ENCODE results near the gene PCLO. TPM values are rescaled to one million over a fixed set of nuclear protein-coding genes. Genes with fewer than 3 reads are reported as not detected.

The PCLO gene
- total RNA-seq, 2 experiments from 2014 or later, result 0.35 to 1.4 TPM

- Histone ChIP-seq H3K9me3 (ENCODE audit: low read length) (no peaks in the 10 kb centered on the region), H3K27ac (ENCODE audit: low read depth, low read length, poor library complexity, severe bottlenecking) (no peak overlapping the region), H3K79me2 (ENCODE audit: insufficient read depth, low read depth, low read length) (no peaks in the 10 kb centered on the region), H3K4me3 (ENCODE audit: low read depth, low read length, poor library complexity, severe bottlenecking) (no peak overlapping the region), H4K20me1 (ENCODE audit: insufficient read depth, low read length) (no peaks in the 10 kb centered on the region), H2AFZ (ENCODE audit: low read length) (no peak overlapping the region), H3K4me1 (ENCODE audit: insufficient read depth, low read length, poor library complexity, severe bottlenecking) (no peaks in the 10 kb centered on the region), H3K9me2 (ENCODE audit: insufficient read depth, low read length) (no peaks in the 10 kb centered on the region), H3K4me2 (ENCODE audit: low read length) (no peak overlapping the region), H3K36me3 (ENCODE audit: insufficient read depth, low read length) (no peaks in the 10 kb centered on the region)
- ChIA-PET POLR2A (no interaction called here), CTCF (ENCODE audit: unreplicated experiment) (no interaction called here)
- BruUV-seq (replicated peaks), result no TSS peak
- no peak for TF ChIP-seq EZH2phosphoT487 (IDR thresholded peaks at IDR 0.05; ENCODE audit: borderline replicate concordance, low read depth, low read length)
- no peak for TF ChIP-seq CTCF (conservative IDR thresholded peaks at IDR 0.05; ENCODE audit: low read length)
- no peak for DNase-seq (ENCODE audit: low spot score)
- intact Hi-C loops (cut with micrococcal nuclease; ENCODE audit: unreplicated experiment), result no loop called here
Observed at GRCh38 chr7:83149466-83149865, 13.2 kb downstream of the PCLO start.

DNA sequence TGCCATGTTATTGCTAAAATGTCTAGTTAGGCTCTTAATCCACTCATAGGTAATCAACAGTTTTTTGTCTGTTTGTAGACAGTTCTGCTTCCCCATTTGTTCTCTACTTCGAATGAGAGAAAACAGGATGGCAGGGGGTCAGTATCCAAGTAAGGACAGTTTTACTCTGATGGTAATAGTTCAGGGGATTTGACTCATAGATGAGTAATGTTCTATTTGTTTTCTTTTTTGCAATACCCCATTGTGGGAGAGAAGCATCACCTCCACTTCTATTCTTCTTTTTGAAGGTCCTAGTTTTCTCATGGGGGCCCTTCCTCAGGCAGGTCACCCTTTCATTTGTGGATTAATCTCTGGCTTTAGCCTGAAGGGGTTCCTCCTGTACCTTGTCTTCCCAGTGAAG is 13.9 kb downstream of the PCLO start:
- ChIA-PET POLR2A (no interaction called here), CTCF (ENCODE audit: unreplicated experiment) (no interaction called here)

GRCh38 chr7:83143107-83143506 is 19.6 kb downstream of the PCLO start:
- TF ChIP-seq CTCF (conservative IDR thresholded peaks at IDR 0.05; ENCODE audit: low read length), result no peak
- TF ChIP-seq EZH2phosphoT487 (IDR thresholded peaks at IDR 0.05; ENCODE audit: borderline replicate concordance, low read depth, low read length), result no peak
- Histone ChIP-seq H3K4me2 (ENCODE audit: low read length) (no peak overlapping the region), H3K4me1 (ENCODE audit: insufficient read depth, low read length, poor library complexity, severe bottlenecking) (no peaks in the 10 kb centered on the region), H3K79me2 (ENCODE audit: insufficient read depth, low read depth, low read length) (no peaks in the 10 kb centered on the region), H3K36me3 (ENCODE audit: insufficient read depth, low read length) (no peaks in the 10 kb centered on the region), H2AFZ (ENCODE audit: low read length) (no peak overlapping the region), H3K4me3 (ENCODE audit: low read depth, low read length, poor library complexity, severe bottlenecking) (no peak overlapping the region), H4K20me1 (ENCODE audit: insufficient read depth, low read length) (no peaks in the 10 kb centered on the region), H3K9me3 (ENCODE audit: low read length) (no peaks in the 10 kb centered on the region), H3K27ac (ENCODE audit: low read depth, low read length, poor library complexity, severe bottlenecking) (no peak overlapping the region), H3K9me2 (ENCODE audit: insufficient read depth, low read length) (no peaks in the 10 kb centered on the region)
- intact Hi-C loops (cut with micrococcal nuclease; ENCODE audit: unreplicated experiment), result no loop called here
- ChIA-PET CTCF (ENCODE audit: unreplicated experiment) (no interaction called here), POLR2A (no interaction called here)
- no TSS peak for BruUV-seq (replicated peaks)
- DNase-seq (ENCODE audit: low spot score), result no peak

More for the DNA sequence above, 13.9 kb downstream of the PCLO start:
- Histone ChIP-seq H2AFZ (ENCODE audit: low read length) (no peak overlapping the region), H3K4me2 (ENCODE audit: low read length) (no peak overlapping the region), H3K36me3 (ENCODE audit: insufficient read depth, low read length) (no peaks in the 10 kb centered on the region), H3K9me2 (ENCODE audit: insufficient read depth, low read length) (no peaks in the 10 kb centered on the region), H4K20me1 (ENCODE audit: insufficient read depth, low read length) (no peaks in the 10 kb centered on the region), H3K4me1 (ENCODE audit: insufficient read depth, low read length, poor library complexity, severe bottlenecking) (no peaks in the 10 kb centered on the region), H3K9me3 (ENCODE audit: low read length) (no peaks in the 10 kb centered on the region), H3K4me3 (ENCODE audit: low read depth, low read length, poor library complexity, severe bottlenecking) (no peak overlapping the region), H3K27ac (ENCODE audit: low read depth, low read length, poor library complexity, severe bottlenecking) (no peak overlapping the region), H3K79me2 (ENCODE audit: insufficient read depth, low read depth, low read length) (no peaks in the 10 kb centered on the region)
- no TSS peak for BruUV-seq (replicated peaks)
- intact Hi-C loops (cut with micrococcal nuclease; ENCODE audit: unreplicated experiment), result no loop called here
- no peak for TF ChIP-seq CTCF (conservative IDR thresholded peaks at IDR 0.05; ENCODE audit: low read length)
- TF ChIP-seq EZH2phosphoT487 (IDR thresholded peaks at IDR 0.05; ENCODE audit: borderline replicate concordance, low read depth, low read length), result no peak
- no peak for DNase-seq (ENCODE audit: low spot score)
